Germinal center (tissue), 1 donor: ENCODE measurements around the gene TMEM170A.
"Not testable (repeated sequence)": the region's sequence is repeated elsewhere in the genome, so short reads cannot be mapped to it uniquely, and the experiment has no call there.

ENCODE experiments used
- DNase-seq: peaks from one replicate; pipeline ENCODE4 v3.0.0; 2012; ENCODE audit warnings: mixed read lengths, low spot score

TMEM170A gene

DNA sequence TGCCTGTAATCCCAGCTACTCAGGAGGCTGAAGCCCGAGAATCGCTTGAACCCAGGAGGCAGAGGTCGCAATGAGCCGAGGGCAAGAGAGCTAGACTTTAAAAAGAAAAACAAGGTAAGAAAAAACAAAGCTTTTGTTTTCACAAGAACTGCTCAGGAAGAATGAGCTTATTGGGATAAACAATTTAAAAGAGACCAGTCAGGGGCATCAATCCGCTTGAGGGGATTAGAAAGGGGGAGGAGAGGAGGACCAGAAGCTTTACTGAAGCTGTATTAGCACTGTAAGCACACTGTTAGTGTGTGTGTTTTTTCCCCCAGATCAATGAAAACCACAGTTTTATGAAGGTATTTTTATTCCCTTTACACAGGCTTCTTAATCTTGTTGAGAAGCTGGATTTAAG is 8.8 kb downstream of the TMEM170A start:
- DNase-seq: no peak

DNA sequence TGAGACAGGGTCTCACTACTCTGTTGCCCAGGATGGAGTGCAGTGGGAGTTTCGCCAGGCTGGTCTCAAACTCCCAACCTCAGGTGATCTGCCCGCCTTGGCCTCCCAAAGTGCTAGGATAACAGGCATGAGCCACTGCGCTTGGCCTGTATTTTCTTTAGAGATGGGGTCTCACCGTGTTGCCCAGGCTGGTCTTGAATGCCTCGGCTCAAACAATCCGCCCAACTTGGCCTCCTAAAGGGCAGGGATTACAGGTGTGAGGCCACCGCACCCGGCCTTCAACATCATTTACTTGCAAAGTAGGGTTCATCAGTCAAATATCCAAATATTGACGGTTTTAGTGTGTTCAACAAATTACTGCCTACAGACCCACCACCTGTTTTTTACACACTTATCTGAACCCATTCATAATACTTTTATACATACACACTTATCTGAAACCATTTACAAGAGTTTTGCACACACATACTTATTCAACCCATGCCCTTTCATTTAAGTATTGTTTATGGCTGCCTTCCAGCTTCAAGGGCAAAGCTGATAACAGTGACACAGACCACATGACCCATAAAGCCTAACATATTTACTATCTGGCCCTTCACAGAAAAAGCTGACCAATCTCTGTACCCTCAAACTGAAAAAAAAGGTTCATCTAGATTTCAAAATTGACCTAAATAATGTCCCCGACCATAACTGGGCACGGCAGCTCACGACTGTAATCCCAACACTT is 11.9 kb downstream of the TMEM170A start:
- DNase-seq: no peak

- no peak for DNase-seq
These were observed 18.1 kb downstream of the TMEM170A start for GRCh38 chr16:75446416-75446815.

- DNase-seq: no peak
These were observed 19.2 kb downstream of the TMEM170A start for GRCh38 chr16:75445298-75445697.

DNA sequence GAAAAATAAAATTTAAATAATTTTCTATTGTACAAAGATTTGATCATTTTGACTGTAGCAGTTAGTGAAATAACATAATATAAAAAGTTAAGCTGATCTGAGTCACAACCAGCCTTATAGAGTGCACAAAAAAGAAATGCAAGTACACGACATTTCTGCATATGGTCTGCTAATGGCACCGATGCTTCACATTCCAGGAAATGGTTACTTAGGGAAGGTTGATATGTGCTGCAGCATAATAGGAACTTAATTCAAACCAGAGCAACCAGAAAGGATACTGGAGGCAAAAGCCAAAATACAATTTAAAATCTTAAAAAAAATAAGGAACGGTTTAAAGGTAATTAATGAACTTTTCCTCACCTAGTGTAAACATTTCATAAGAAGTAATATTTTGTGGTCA is 21.2 kb downstream of the TMEM170A start:
- no peak for DNase-seq

GRCh38 chr16:75433732-75434413 is 30.6 kb downstream of the TMEM170A start:
- peak; percentile 82 for DNase-seq

GRCh38 chr16:75432828-75433731 is 31.4 kb downstream of the TMEM170A start, which contains the start of gene CFDP1:
TSS of gene CFDP1 (minus strand) at chr16:75433503. CDS start at chr16:75433352, 151 bp downstream.
- peak; percentile 98 for DNase-seq

DNA sequence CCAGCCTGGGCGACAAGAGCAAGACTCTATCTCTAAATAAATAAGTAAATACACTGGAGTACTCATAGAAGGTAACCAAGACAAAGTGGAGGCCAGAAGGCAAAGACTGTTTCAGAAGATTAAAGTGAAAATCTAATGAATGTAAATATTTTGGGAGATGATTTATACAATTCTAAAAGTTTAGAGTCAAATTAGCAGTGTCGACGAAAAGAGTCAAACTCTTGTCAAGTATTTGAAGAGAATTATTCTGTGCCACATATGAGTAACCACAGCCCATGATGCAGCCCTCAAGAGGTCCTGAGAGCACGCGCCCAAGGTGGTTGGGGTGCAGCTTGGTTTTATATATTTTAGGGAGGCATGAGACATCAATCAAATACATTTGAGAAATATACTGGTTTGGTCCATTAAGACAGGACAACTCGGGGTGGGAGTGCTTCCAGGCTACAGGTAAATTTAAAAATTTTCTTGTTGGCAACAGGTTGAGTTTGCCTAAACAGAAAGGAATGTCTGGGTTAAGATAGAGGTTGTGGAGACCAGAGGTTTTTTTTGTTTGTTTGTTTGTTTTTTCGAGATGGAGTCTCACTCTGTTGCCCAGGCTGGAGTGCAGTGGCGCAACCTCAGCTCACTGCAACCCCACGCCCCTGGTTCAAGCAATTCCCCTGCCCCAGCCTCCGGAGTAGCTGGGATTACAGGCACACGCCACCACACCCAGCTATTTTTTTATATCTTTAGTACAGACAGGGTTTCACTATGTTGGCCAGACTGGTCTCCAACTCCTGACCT is 34.7 kb downstream of the TMEM170A start:
- DNase-seq: no peak

GRCh38 chr16:75426524-75426923 is 38.0 kb downstream of the TMEM170A start:
- not testable (repeated sequence) for DNase-seq

GRCh38 chr16:75424105-75424762 is 40.3 kb downstream of the TMEM170A start:
- not testable (repeated sequence) for DNase-seq

GRCh38 chr16:75423723-75424104 is 40.8 kb downstream of the TMEM170A start:
- DNase-seq: no peak

GRCh38 chr16:75421820-75422126 is 42.7 kb downstream of the TMEM170A start:
- DNase-seq: no peak

- no peak for DNase-seq
These were observed 43.3 kb downstream of the TMEM170A start for GRCh38 chr16:75420987-75421819.

DNA sequence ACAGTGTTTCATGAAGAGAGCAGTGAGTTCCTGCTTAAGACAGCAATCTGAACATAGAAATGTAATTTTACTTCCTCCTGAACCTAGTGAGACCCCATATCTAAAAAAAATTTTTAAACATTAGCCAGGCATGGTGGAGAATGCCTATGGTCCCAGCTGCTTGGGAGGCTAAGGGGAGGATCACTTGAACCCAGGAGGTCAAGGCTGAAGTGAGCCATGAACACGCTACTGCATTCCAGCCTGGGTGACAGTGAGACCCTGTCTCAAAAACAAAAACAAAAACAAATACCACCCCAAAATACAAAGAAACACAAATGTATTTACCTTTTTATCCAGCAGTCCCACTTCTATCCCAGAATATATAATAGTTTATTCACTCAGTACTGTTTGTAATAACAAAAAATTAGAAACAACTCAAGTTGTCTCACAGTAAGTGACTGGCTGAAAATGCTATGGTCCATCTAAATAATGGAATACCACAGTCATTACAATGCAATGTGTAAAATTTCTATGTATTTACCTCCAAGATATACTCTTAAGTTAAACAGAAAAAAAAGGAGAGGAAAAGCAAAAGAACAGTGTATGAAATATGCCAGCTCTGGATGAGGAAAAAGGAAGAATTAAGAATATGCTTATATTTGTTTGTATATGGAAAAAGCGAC is 47.5 kb downstream of the TMEM170A start:
- no peak for DNase-seq

DNA sequence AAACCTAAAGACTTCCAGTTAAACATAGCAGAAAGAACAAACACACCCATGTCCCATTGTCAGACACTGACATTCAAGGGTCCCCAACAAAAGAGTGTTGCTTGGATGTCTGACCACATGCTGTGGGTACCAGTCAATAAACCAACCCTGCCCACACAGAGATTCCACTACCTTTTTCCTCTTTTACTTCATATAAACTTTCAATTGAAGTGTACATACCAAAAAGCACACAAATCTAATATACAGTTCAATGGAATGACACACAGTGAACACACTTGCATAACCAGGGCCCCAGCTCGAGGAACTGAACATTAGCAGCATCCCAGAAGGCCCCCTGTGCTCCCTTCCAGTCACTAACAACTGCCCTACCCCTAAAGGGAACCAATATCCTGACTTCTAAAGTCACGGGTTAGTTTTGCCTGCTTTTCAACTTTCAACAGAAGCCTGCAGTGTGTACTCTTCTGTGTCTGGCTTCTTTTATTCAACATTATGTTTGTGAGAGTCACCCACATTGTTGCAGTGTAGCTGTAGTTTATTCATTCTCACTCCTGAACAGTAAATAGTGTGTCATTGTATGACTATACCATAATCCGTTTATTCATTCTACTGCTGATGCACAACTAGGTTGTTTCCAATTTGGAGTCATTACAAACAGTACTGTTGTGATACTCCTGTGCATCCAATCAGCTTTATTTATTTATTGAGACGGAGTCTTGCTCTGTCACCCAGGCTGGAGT is 49.2 kb downstream of the TMEM170A start:
- no peak for DNase-seq

DNA sequence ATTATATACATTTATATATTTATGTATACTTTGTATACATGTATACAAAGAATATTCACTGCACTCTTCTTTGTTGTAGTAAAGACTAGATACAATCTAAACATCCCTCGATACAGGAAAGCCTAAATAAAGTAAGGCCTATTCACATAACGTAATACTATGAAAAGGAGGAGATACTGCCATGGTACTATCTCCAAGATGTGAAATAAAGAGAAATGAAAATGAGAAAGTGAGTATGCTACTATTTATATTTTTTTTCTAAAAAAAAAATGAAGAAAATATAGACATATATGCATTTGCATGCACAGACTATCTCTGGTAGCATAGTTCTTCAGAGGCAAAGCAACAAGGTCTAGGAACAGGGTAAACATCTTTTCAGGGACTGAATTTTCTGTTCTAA is 50.5 kb downstream of the TMEM170A start:
- DNase-seq: no peak

- no peak for DNase-seq
These were observed 57.5 kb downstream of the TMEM170A start for GRCh38 chr16:75406943-75407342.

- peak; percentile 14 for DNase-seq
These were observed 61.5 kb downstream of the TMEM170A start for GRCh38 chr16:75402821-75403475.
